WTC11 (cell line): ENCODE results near the gene MARK3. TPM values are rescaled to one million over a fixed set of nuclear protein-coding genes. Genes with fewer than 3 reads are reported as not detected.

Experiments used
- ATAC-seq: fragments of 200-7000 bp; cut with Tn5 transposase; 2 replicates; pipeline ENCODE4 v1.10.0; 2021; ENCODE audit warnings: mild to moderate bottlenecking, moderate library complexity
- CTCF ChIA-PET: fragments of 300-600 bp; sonication (Branson Sonifier 250); formaldehyde crosslinking; loops from one replicate; lab custom pipeline; 2021; ENCODE audit warnings: antibody characterized with exemption; lab: Charles Lee
- POLR2A ChIA-PET: fragments of 350-600 bp; sonication (Branson Sonifier 250); formaldehyde crosslinking; loops from one replicate; lab custom pipeline; 2021; ENCODE audit warnings: antibody characterized with exemption; lab: Charles Lee
- DNase-seq: peaks from one replicate; pipeline ENCODE4 v3.0.0; 2021; ENCODE audit warnings: low spot score
- H3K27ac Mint-ChIP-seq: 2 replicates; pipeline ENCODE4 v1.8.0; 2021; ENCODE audit warnings: mixed read lengths
- H3K27me3 Mint-ChIP-seq: 2 replicates; pipeline ENCODE4 v1.8.0; 2021; ENCODE audit warnings: low read depth, mild to moderate bottlenecking, moderate library complexity, mixed read lengths
- H3K36me3 Mint-ChIP-seq: 2 replicates; pipeline ENCODE4 v1.8.0; 2021; ENCODE audit warnings: mixed read lengths
- H3K4me1 Mint-ChIP-seq: 2 replicates; pipeline ENCODE4 v1.8.0; 2022; ENCODE audit warnings: mixed read lengths
- H3K4me3 Mint-ChIP-seq: 2 replicates; pipeline ENCODE4 v1.8.0; 2021; ENCODE audit warnings: mild to moderate bottlenecking, moderate library complexity, mixed read lengths
- H3K9me3 Mint-ChIP-seq: 2 replicates; pipeline ENCODE4 v1.8.0; 2021; ENCODE audit warnings: mixed read lengths
- AR ChIP-seq: fragments of 250-450 bp; sonication (Bioruptor Pico); IDR thresholded peaks from 2 replicates; pipeline ENCODE4 v1.9.0; 2021; ENCODE audit warnings: mild to moderate bottlenecking
- ARID4B ChIP-seq: sonication (generic); formaldehyde crosslinking; IDR thresholded peaks from 2 replicates; pipeline ENCODE4 v1.8.0; 2023; ENCODE audit warnings: missing genetic modification reagents, mild to moderate bottlenecking, borderline replicate concordance
- ATF6 ChIP-seq: sonication (generic); formaldehyde crosslinking; IDR thresholded peaks from 2 replicates; pipeline ENCODE4 v1.8.1; 2023; ENCODE audit warnings: mild to moderate bottlenecking, missing genetic modification reagents
- ELF4 ChIP-seq: sonication (generic); formaldehyde crosslinking; IDR thresholded peaks from 2 replicates; pipeline ENCODE4 v1.8.1; 2022; ENCODE audit warnings: low read depth, mild to moderate bottlenecking, moderate library complexity, missing genetic modification reagents
- GABPB1 ChIP-seq: sonication (generic); formaldehyde crosslinking; IDR thresholded peaks from 2 replicates; pipeline ENCODE4 v1.8.1; 2023; ENCODE audit warnings: mild to moderate bottlenecking, missing genetic modification reagents
- GRHL2 ChIP-seq: fragments of 250-450 bp; sonication (Bioruptor Pico); IDR thresholded peaks from 2 replicates; pipeline ENCODE4 v1.8.0; 2022; ENCODE audit warnings: mild to moderate bottlenecking, moderate library complexity; ENCODE audit not compliant: insufficient replicate concordance, severe bottlenecking
- HMGXB4 ChIP-seq: sonication (generic); formaldehyde crosslinking; IDR thresholded peaks from 2 replicates; pipeline ENCODE4 v1.8.1; 2023; ENCODE audit warnings: mild to moderate bottlenecking, moderate library complexity, missing genetic modification reagents
- IRF2 ChIP-seq: sonication (generic); formaldehyde crosslinking; IDR thresholded peaks from 2 replicates; pipeline ENCODE4 v1.8.0; 2022; ENCODE audit warnings: low read depth, missing genetic modification reagents, borderline replicate concordance
- JUN ChIP-seq: sonication (generic); formaldehyde crosslinking; IDR thresholded peaks from 2 replicates; pipeline ENCODE4 v1.8.0; 2023; ENCODE audit warnings: mild to moderate bottlenecking, missing genetic modification reagents
- NFE2L1 ChIP-seq: sonication (generic); formaldehyde crosslinking; IDR thresholded peaks from 2 replicates; pipeline ENCODE4 v1.8.1; 2023; ENCODE audit warnings: missing genetic modification reagents
- NR1H2 ChIP-seq: sonication (generic); formaldehyde crosslinking; IDR thresholded peaks from 2 replicates; pipeline ENCODE4 v1.9.0; 2021; ENCODE audit warnings: mild to moderate bottlenecking, moderate library complexity, missing genetic modification reagents
- TEAD4 ChIP-seq: sonication (generic); formaldehyde crosslinking; IDR thresholded peaks from 2 replicates; pipeline ENCODE4 v1.8.0; 2022; ENCODE audit warnings: mild to moderate bottlenecking, missing genetic modification reagents
- ZNF512 ChIP-seq: sonication (generic); formaldehyde crosslinking; IDR thresholded peaks from 2 replicates; pipeline ENCODE4 v1.8.1; 2022; ENCODE audit warnings: missing genetic modification reagents, borderline replicate concordance
- total RNA-seq: library from RNA; stranded (reverse); gene quantifications from 3 replicates; pipeline ENCODE4 v1.2.3, GENCODE V29; 2021

The MARK3 gene
- total RNA-seq, 1 experiment from 2014 or later: 93.7 TPM

- DNase-seq: no peak
- H3K4me3 Mint-ChIP-seq: no peak overlapping the region
- ChIA-PET CTCF (interaction anchor here (1.1 to 3.1 kb wide), 2 partner anchors 10 to 26 kb away, joined by 3 to 14 read pairs; no protein-coding TSS in a partner anchor), POLR2A (no interaction called here)
- ATAC-seq: no peak
- H3K27ac Mint-ChIP-seq: no peak overlapping the region
- peaks cover under 1% of the 10 kb centered on the region; the same call in 1 of the 2 replicates for H3K36me3 Mint-ChIP-seq
- H3K27me3 Mint-ChIP-seq: peaks cover 22% of the 10 kb centered on the region
- H3K4me1 Mint-ChIP-seq: peaks cover 11% of the 10 kb centered on the region
- H3K9me3 Mint-ChIP-seq: peaks cover 5% of the 10 kb centered on the region
- TF ChIP-seq ATF6 (no peak), GABPB1 (no peak), GRHL2 (CRISPR knock-in tag) (no peak), NFE2L1 (CRISPR knock-in tag) (no peak), ARID4B (CRISPR knock-in tag) (no peak), AR (CRISPR knock-in tag) (no peak), ZNF512 (CRISPR knock-in tag) (no peak), ELF4 (no peak), NR1H2 (CRISPR knock-in tag) (no peak), HMGXB4 (no peak), TEAD4 (CRISPR knock-in tag) (no peak), JUN (CRISPR knock-in tag) (no peak), IRF2 (CRISPR knock-in tag) (no peak)
These were observed 4.4 kb upstream of the MARK3 start for GRCh38 chr14:103380719-103381377.
